C4-2B (cell line): ENCODE measurements around the gene IFTAP.

Source experiments
- ZFX ChIP-seq: fragments of 450-650 bp; IDR thresholded peaks from 2 replicates; pipeline ENCODE4 v1.6.1; 2017
- TF ChIP-seq, protein P1 (sequence below): fragments of 450-650 bp; conservative IDR thresholded peaks from 2 replicates; pipeline ENCODE4 v1.5.1; 2017; ENCODE audit warnings: mild to moderate bottlenecking

GRCh38 chr11:36590513-36590912 lies 3.8 kb upstream of the IFTAP start:
- TF ChIP-seq, protein P1, sequence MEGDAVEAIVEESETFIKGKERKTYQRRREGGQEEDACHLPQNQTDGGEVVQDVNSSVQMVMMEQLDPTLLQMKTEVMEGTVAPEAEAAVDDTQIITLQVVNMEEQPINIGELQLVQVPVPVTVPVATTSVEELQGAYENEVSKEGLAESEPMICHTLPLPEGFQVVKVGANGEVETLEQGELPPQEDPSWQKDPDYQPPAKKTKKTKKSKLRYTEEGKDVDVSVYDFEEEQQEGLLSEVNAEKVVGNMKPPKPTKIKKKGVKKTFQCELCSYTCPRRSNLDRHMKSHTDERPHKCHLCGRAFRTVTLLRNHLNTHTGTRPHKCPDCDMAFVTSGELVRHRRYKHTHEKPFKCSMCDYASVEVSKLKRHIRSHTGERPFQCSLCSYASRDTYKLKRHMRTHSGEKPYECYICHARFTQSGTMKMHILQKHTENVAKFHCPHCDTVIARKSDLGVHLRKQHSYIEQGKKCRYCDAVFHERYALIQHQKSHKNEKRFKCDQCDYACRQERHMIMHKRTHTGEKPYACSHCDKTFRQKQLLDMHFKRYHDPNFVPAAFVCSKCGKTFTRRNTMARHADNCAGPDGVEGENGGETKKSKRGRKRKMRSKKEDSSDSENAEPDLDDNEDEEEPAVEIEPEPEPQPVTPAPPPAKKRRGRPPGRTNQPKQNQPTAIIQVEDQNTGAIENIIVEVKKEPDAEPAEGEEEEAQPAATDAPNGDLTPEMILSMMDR: no peak
- TF ChIP-seq ZFX: no peak
